Endothelial cell (in vitro differentiated cells): ENCODE measurements around the gene RBM19. TPM values are rescaled to one million over a fixed set of nuclear protein-coding genes. Genes with fewer than 3 reads are reported as not detected.

Experiments
- DNase-seq: peaks from one replicate; pipeline ENCODE4 v3.0.0; 2021; ENCODE audit warnings: low spot score
- H3K27ac Mint-ChIP-seq: one replicate; pipeline ENCODE4 v1.8.0; 2021; ENCODE audit warnings: mixed read lengths, inconsistent platforms; ENCODE audit not compliant: unreplicated experiment
- H3K27me3 Mint-ChIP-seq: one replicate; pipeline ENCODE4 v1.8.0; 2021; ENCODE audit warnings: mild to moderate bottlenecking, moderate library complexity, mixed read lengths, inconsistent platforms; ENCODE audit not compliant: unreplicated experiment
- H3K36me3 Mint-ChIP-seq: one replicate; pipeline ENCODE4 v1.8.0; 2021; ENCODE audit warnings: mild to moderate bottlenecking, low read depth, mixed read lengths, inconsistent platforms; ENCODE audit not compliant: unreplicated experiment
- H3K4me1 Mint-ChIP-seq: one replicate; pipeline ENCODE4 v1.8.0; 2021; ENCODE audit warnings: mild to moderate bottlenecking, mixed read lengths, inconsistent platforms; ENCODE audit not compliant: unreplicated experiment
- H3K4me3 Mint-ChIP-seq: one replicate; pipeline ENCODE4 v1.8.0; 2021; ENCODE audit warnings: mild to moderate bottlenecking, mixed read lengths, inconsistent platforms; ENCODE audit not compliant: unreplicated experiment
- H3K9me3 Mint-ChIP-seq: one replicate; pipeline ENCODE4 v1.8.0; 2021; ENCODE audit warnings: mixed read lengths, inconsistent platforms; ENCODE audit not compliant: unreplicated experiment
- total RNA-seq: library from RNA; stranded (reverse); fragmentation: NEBNext Ultra II Directional; extraction: Animal tissue kit (Norgen Biotek cat#: 25700); gene quantifications from one replicate; pipeline ENCODE4 v1.2.1, GENCODE V29; 2021; ENCODE audit not compliant: unreplicated experiment
- TF ChIP-seq, protein P1 (sequence below): fragments of 200-600 bp; sonication (generic); IDR thresholded peaks from one replicate; pipeline ENCODE4 v1.5.0; 2021; ENCODE audit warnings: antibody characterized with exemption; ENCODE audit not compliant: unreplicated experiment

The RBM19 gene
- total RNA-seq, 1 donor from 2014 or later = 27.4 TPM

DNA sequence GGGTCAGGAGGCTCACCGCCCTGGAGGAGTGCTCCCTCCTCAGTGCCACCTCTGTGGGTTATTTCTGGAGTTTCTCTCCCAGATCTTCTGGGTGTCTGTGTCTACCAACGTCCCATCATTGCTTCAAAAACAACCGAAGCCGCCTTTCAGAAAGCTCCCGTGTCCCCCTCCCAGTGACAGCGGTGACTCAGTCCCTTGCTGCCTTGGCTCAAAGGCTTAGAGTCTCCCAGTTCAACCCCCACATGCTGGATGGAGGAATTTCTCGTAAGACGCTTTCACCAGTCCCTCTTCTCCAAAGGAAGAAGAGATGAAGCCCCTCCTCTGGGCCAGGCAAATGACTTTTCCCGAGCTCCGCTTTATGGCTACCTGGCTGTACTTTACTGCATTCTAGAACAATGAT lies 146.6 kb downstream of the RBM19 start:
- H3K4me1 Mint-ChIP-seq = peaks cover 6% of the 10 kb centered on the region
- no peak overlapping the region for H3K4me3 Mint-ChIP-seq
- peaks cover 7% of the 10 kb centered on the region for H3K27me3 Mint-ChIP-seq
- H3K9me3 Mint-ChIP-seq = no peaks in the 10 kb centered on the region
- no peak overlapping the region for H3K27ac Mint-ChIP-seq
- TF ChIP-seq, protein P1, sequence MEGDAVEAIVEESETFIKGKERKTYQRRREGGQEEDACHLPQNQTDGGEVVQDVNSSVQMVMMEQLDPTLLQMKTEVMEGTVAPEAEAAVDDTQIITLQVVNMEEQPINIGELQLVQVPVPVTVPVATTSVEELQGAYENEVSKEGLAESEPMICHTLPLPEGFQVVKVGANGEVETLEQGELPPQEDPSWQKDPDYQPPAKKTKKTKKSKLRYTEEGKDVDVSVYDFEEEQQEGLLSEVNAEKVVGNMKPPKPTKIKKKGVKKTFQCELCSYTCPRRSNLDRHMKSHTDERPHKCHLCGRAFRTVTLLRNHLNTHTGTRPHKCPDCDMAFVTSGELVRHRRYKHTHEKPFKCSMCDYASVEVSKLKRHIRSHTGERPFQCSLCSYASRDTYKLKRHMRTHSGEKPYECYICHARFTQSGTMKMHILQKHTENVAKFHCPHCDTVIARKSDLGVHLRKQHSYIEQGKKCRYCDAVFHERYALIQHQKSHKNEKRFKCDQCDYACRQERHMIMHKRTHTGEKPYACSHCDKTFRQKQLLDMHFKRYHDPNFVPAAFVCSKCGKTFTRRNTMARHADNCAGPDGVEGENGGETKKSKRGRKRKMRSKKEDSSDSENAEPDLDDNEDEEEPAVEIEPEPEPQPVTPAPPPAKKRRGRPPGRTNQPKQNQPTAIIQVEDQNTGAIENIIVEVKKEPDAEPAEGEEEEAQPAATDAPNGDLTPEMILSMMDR = no peak
- no peak for DNase-seq
- H3K36me3 Mint-ChIP-seq = peaks cover 13% of the 10 kb centered on the region

DNA sequence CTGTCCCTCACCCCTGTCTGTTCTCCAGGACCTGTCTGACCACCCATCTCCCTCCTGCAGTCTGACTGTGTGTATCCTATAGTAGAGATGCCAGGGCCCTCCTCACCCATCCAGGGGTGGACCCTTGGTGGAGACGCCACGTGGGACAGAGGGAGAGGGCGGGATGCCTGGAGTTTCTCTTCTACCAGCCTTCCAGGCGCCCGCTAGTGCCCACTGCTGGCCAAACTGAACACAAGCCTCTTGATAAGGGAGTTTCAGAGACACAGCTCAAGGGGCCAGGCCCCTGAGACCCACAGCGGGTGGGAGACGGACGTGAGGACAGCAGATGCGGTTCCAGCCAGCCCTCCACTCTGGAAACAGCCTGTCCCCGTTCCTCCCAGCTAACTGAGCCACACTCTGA lies 147.3 kb downstream of the RBM19 start:
- H3K4me1 Mint-ChIP-seq = peaks cover 6% of the 10 kb centered on the region
- no peak overlapping the region for H3K4me3 Mint-ChIP-seq
- TF ChIP-seq, protein P1 = peak; percentile 44
- H3K27me3 Mint-ChIP-seq = peaks cover 5% of the 10 kb centered on the region
- H3K9me3 Mint-ChIP-seq = no peaks in the 10 kb centered on the region
- peaks cover 11% of the 10 kb centered on the region for H3K36me3 Mint-ChIP-seq
- H3K27ac Mint-ChIP-seq = no peak overlapping the region
- DNase-seq = peak; percentile 70

DNA sequence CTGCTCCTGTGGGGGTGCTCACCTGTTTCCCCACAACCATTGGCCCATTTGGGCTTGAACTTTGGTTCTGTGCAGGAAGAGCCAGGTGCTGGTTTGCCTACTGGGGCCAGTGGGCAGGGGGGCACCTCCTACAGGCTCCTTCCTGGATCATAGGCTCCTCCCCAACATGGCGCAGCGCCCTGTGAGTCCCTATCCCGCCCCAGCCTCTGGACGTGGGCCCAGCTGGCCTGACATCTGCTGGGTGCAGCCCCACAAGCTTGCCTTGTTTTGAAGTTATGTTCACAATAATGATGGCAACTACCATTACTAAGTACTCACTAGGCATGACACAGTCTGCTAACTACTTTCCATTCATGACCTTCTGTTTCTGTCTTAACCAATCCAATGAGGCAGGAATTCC lies 147.8 kb downstream of the RBM19 start:
- TF ChIP-seq, protein P1 = no peak
- Mint-ChIP-seq H3K36me3 (peaks cover 8% of the 10 kb centered on the region), H3K4me3 (no peak overlapping the region), H3K27ac (no peak overlapping the region), H3K9me3 (no peaks in the 10 kb centered on the region), H3K27me3 (peaks cover 3% of the 10 kb centered on the region), H3K4me1 (peaks cover 6% of the 10 kb centered on the region)
- no peak for DNase-seq

DNA sequence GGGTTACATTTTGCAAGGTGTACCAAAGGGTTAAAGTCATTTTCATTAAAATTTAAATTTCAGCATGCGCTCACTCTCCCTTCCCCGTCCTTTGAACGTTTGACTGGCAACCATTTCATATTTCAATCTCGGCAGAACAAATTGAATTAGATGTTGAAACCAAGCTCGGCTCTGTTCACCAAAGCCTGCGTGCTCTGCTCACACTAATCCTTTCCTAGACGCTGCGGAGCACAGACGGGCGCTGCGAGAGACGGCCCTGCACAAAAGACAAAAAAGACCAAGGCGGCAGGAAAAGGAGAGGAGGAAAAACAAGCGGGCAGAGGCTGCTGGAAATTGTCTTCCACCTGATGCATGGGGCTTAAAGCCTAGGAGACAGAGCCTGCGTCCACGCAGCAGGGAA lies 149.3 kb downstream of the RBM19 start:
- H3K36me3 Mint-ChIP-seq = peaks cover 6% of the 10 kb centered on the region
- TF ChIP-seq, protein P1 = no peak

DNA sequence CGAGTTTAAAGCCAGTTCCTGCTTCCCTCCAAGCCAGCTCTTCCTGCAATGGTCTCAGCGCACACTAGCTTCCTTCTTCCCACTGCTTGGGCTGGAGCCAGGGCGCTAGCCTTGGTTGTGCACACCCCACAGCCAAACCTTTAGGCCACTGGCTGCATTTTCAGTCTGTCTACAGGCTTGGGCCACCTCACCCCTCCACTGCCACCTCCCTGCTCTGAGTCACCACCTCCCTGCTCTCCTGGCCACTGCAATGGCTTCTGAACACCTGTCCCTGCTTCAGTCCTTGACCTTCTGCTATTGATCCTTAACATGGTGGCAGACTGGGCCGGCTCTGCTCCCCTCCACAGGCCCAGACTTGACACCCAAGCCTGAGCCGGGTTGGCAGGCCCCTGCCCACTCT lies 151.1 kb downstream of the RBM19 start:
- Mint-ChIP-seq H3K27ac (no peak overlapping the region), H3K4me3 (no peak overlapping the region), H3K9me3 (no peaks in the 10 kb centered on the region), H3K4me1 (peaks cover 6% of the 10 kb centered on the region), H3K27me3 (peaks cover 3% of the 10 kb centered on the region), H3K36me3 (peaks cover 3% of the 10 kb centered on the region)
- no peak for DNase-seq
- TF ChIP-seq, protein P1 = no peak

More for the DNA sequence above, 149.3 kb downstream of the RBM19 start:
- Mint-ChIP-seq H3K4me1 (peaks cover 6% of the 10 kb centered on the region), H3K27ac (no peak overlapping the region), H3K9me3 (no peaks in the 10 kb centered on the region), H3K27me3 (peaks cover 3% of the 10 kb centered on the region), H3K4me3 (no peak overlapping the region)
- DNase-seq = no peak
